Measurements from ENCODE around the gene EYA4. TPM values are rescaled to one million over a fixed set of nuclear protein-coding genes. Genes with fewer than 3 reads are reported as not detected.
A peak's percentile ranks its signal among the peaks of the same experiment; 100 is the strongest.
"Not testable (repeated sequence)": the region's sequence is repeated elsewhere in the genome, so short reads cannot be mapped to it uniquely, and the experiment has no call there.

Gene EYA4
- total RNA-seq, 2 experiments from 2014 or later, result not detected

GRCh38 chr6:133547136-133547535, 306.0 kb downstream of the EYA4 start:
- POLR2A ChIA-PET, result no interaction called here
- Mint-ChIP-seq H3K4me3 (no peak overlapping the region), H3K36me3 (no peaks in the 10 kb centered on the region), H3K9me3 (no peaks in the 10 kb centered on the region), H3K27me3 (peaks cover 3% of the 10 kb centered on the region), H3K4me1 (ENCODE audit: low read depth) (no peaks in the 10 kb centered on the region), H3K27ac (no peak overlapping the region)
- DNase-seq, result no peak
- intact Hi-C loops (cut with micrococcal nuclease), result no loop called here
- CTCF ChIA-PET, result no interaction called here

DNA sequence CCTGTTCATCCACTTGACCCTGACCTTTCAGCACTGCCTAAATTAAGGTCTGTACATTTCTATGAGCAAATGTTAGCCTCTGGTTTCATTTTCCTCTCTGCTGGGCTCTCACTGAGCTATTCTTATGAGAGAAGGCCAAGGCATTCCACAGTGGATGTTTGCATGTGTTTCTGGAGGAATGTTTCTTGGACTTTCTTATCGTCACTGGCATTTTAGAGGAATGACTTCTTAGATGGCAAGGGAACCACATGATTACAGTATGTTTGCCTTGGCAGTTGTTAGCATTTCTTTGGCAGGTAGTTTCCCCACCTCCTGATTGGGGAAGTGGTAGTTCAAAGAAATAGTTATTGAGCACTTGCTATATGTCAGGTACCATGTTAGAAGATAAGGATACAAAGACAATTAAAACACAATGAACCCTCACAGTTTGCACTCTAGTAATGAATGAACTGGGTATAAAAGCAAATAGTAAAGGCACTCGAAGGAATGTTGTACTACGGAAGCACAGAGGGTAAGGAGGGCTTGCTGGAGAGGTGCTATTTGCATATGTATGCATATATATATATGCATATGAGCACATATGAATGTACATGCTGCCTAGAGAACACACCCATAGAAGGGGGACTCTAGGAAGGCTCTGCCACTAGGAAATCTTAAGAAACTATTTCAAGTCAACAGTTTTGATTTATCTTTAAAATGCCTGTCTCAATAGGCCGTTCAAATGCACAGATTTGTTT, 307.4 kb downstream of the EYA4 start:
- intact Hi-C loops (cut with micrococcal nuclease), result no loop called here
- Mint-ChIP-seq H3K4me1 (ENCODE audit: low read depth) (no peaks in the 10 kb centered on the region), H3K36me3 (no peaks in the 10 kb centered on the region), H3K4me3 (no peak overlapping the region), H3K9me3 (no peaks in the 10 kb centered on the region), H3K27ac (no peak overlapping the region), H3K27me3 (no peaks in the 10 kb centered on the region)
- POLR2A ChIA-PET, result no interaction called here
- DNase-seq, result no peak
- CTCF ChIA-PET, result no interaction called here

- no peak for DNase-seq
- intact Hi-C loops (cut with micrococcal nuclease), result no loop called here
- Mint-ChIP-seq H3K4me3 (no peak overlapping the region), H3K4me1 (ENCODE audit: low read depth) (no peaks in the 10 kb centered on the region), H3K27ac (no peak overlapping the region), H3K27me3 (no peaks in the 10 kb centered on the region), H3K36me3 (no peaks in the 10 kb centered on the region), H3K9me3 (no peaks in the 10 kb centered on the region)
- POLR2A ChIA-PET, result no interaction called here
- CTCF ChIA-PET, result no interaction called here
Measured at GRCh38 chr6:133549371-133549801, 308.2 kb downstream of the EYA4 start.

DNA sequence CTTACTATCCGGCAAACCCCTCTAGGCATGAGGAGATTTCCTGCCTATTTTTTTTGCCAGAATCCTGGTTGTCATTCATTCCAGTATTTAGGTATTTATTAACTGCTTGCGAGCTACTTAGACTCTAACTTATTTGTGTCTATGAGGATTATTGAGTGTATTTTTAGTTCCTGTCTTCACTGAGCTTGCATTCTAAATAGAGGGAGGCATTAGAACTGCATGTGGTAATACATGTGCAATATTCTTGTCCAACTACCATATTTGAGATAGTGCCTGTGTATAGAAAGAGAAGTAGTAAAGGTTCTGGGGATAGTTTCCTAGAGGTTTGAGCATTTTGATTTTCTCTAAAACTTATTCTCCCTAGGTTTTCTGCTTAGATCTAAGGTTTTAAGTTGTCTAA, 308.9 kb downstream of the EYA4 start:
- POLR2A ChIA-PET, result no interaction called here
- intact Hi-C loops (cut with micrococcal nuclease), result loop anchor here (5.0 kb wide), 2 partner anchors 588 to 728 kb away; no protein-coding TSS in a partner anchor
- no peaks in the 10 kb centered on the region for H3K36me3 Mint-ChIP-seq
- no peaks in the 10 kb centered on the region for H3K9me3 Mint-ChIP-seq
- H3K27ac Mint-ChIP-seq, result no peak overlapping the region
- DNase-seq, result no peak
- no peaks in the 10 kb centered on the region for H3K4me1 Mint-ChIP-seq (ENCODE audit: low read depth)
- H3K27me3 Mint-ChIP-seq, result no peaks in the 10 kb centered on the region
- CTCF ChIA-PET, result no interaction called here
- H3K4me3 Mint-ChIP-seq, result no peak overlapping the region

- no peaks in the 10 kb centered on the region for H3K27me3 Mint-ChIP-seq
- H3K27ac Mint-ChIP-seq, result no peak overlapping the region
- no peak overlapping the region for H3K4me3 Mint-ChIP-seq
- H3K4me1 Mint-ChIP-seq (ENCODE audit: low read depth), result no peaks in the 10 kb centered on the region
- intact Hi-C loops (cut with micrococcal nuclease), result loop anchor here (5.0 kb wide), 2 partner anchors 589 to 729 kb away; no protein-coding TSS in a partner anchor
- CTCF ChIA-PET, result interaction anchor here (1.3 to 1.5 kb wide), 2 partner anchors 546 to 588 kb away, joined by 3 to 6 read pairs; no protein-coding TSS in a partner anchor
- no peaks in the 10 kb centered on the region for H3K9me3 Mint-ChIP-seq
- DNase-seq, result no peak
- POLR2A ChIA-PET, result no interaction called here
- no peaks in the 10 kb centered on the region for H3K36me3 Mint-ChIP-seq
Measured at GRCh38 chr6:133551436-133551835, 310.3 kb downstream of the EYA4 start.

- Mint-ChIP-seq H3K27me3 (no peaks in the 10 kb centered on the region), H3K27ac (no peak overlapping the region), H3K36me3 (no peaks in the 10 kb centered on the region), H3K4me3 (no peak overlapping the region), H3K4me1 (ENCODE audit: low read depth) (no peaks in the 10 kb centered on the region), H3K9me3 (no peaks in the 10 kb centered on the region)
- POLR2A ChIA-PET, result no interaction called here
- intact Hi-C loops (cut with micrococcal nuclease), result loop anchor here (2.0 to 5.0 kb wide), 3 partner anchors 367 to 730 kb away; no protein-coding TSS in a partner anchor
- DNase-seq, result no peak
- CTCF ChIA-PET, result interaction anchor here (0.9 to 1.5 kb wide), 3 partner anchors 366 to 589 kb away, joined by 3 to 6 read pairs (median 4); no protein-coding TSS in a partner anchor
Measured at GRCh38 chr6:133551847-133552341, 310.7 kb downstream of the EYA4 start.

GRCh38 chr6:133553652-133554051, 312.5 kb downstream of the EYA4 start:
- intact Hi-C loops (cut with micrococcal nuclease), result loop anchor here (2.0 to 5.0 kb wide), 3 partner anchors 369 to 731 kb away; no protein-coding TSS in a partner anchor
- Mint-ChIP-seq H3K4me1 (ENCODE audit: low read depth) (no peaks in the 10 kb centered on the region), H3K9me3 (no peaks in the 10 kb centered on the region), H3K4me3 (no peak overlapping the region), H3K27ac (no peak overlapping the region), H3K36me3 (no peaks in the 10 kb centered on the region), H3K27me3 (no peaks in the 10 kb centered on the region)
- ChIA-PET POLR2A (no interaction called here), CTCF (no interaction called here)
- DNase-seq, result peak; percentile 22

DNA sequence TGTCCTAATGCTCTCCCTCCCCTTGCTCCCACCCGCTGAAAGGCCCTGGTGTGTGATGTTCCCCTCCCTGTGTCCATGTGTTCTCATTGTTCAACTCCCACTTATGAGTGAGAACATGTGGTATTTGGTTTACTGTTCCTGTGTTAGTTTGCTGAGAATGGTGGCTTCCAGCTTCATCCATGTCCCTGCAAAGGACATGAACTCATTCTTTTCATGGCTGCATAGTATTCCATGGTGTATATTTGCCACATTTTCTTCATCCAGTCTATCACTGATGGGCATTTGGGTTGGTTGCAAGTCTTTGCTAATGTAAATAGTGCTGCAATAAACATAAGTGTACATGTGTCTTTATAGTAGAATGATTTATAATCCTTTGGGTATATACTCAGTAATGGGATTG, 313.0 kb downstream of the EYA4 start:
- CTCF ChIA-PET, result interaction anchor here (0.8 kb wide), 1 partner anchor 591 kb away, joined by 3 read pairs; no protein-coding TSS in a partner anchor
- H3K4me3 Mint-ChIP-seq; DNase-seq; H3K4me1 Mint-ChIP-seq (ENCODE audit: low read depth); H3K36me3 Mint-ChIP-seq; H3K27ac Mint-ChIP-seq; H3K27me3 Mint-ChIP-seq; H3K9me3 Mint-ChIP-seq; POLR2A ChIA-PET: not testable (repeated sequence)
- intact Hi-C loops (cut with micrococcal nuclease), result loop anchor here (5.0 kb wide), 2 partner anchors 592 to 732 kb away; no protein-coding TSS in a partner anchor

DNA sequence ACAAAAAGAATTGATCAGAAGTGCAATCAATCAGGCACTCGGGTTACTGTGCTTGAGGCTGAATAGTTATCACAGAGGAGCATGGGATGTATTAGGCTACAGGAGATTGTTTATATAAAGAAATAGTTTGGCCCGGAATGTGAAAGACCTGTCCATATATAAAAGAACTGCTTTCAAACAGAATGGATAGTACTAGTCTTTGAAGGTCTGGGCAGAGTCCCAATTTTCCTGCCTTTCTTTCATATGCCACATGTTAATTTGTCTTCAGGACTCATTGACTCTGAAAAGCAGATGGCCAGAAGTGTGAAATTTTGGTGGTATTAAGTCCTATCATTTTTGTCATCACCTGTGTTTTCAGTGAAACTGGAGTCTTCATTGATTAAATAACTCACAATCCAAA, 314.5 kb downstream of the EYA4 start:
- no peaks in the 10 kb centered on the region for H3K27me3 Mint-ChIP-seq
- intact Hi-C loops (cut with micrococcal nuclease), result no loop called here
- H3K9me3 Mint-ChIP-seq, result peaks cover 8% of the 10 kb centered on the region
- H3K4me1 Mint-ChIP-seq (ENCODE audit: low read depth), result no peaks in the 10 kb centered on the region
- CTCF ChIA-PET, result interaction anchor here (1.0 kb wide), 1 partner anchor 370 kb away, joined by 4 read pairs; no protein-coding TSS in a partner anchor
- POLR2A ChIA-PET, result no interaction called here
- DNase-seq, result no peak
- no peaks in the 10 kb centered on the region for H3K36me3 Mint-ChIP-seq
- H3K4me3 Mint-ChIP-seq, result no peak overlapping the region
- no peak overlapping the region for H3K27ac Mint-ChIP-seq

DNA sequence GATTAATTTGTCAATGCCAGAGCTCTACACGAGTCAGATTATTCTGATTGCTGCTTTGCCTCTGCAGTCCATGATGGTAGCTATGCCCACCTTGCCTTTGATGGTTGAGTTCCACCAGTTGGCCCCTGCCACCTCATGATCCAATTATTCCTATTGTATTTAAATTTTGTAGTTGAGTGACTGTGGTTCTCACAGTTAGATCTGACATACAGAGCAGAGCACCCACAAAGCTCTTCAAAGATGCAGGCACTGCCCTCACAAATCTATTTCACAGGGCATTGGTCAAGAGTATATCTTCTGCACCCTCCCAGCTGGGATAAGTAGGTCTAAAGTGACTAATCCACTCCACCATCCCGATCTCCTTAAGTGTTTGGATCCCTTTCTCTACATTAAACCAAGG, 318.8 kb downstream of the EYA4 start:
- Mint-ChIP-seq H3K4me1 (ENCODE audit: low read depth) (no peaks in the 10 kb centered on the region), H3K4me3 (no peak overlapping the region), H3K27ac (no peak overlapping the region), H3K9me3 (peaks cover 8% of the 10 kb centered on the region), H3K36me3 (no peaks in the 10 kb centered on the region), H3K27me3 (peaks cover 3% of the 10 kb centered on the region)
- intact Hi-C loops (cut with micrococcal nuclease), result no loop called here
- DNase-seq, result no peak
- CTCF ChIA-PET, result no interaction called here
- POLR2A ChIA-PET, result no interaction called here

DNA sequence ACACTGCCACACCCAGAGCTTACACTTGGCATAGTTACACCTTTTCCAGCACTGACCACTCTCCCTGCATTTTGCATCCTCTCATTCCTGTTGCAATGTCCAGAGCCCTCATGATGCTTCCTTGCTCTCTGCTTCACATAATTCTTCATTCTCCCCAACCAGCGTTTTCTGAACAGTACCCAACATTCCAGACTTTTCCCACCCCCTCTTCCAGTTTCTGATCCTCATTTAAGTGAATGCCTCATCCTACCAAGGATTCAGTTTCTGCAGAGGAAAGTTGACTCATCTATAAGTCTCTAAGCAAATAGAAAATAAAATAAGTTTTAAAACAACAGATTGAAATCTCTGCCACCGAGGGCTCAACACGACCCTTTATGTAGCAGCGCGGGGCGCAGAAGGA, 326.5 kb downstream of the EYA4 start:
- Mint-ChIP-seq H3K27me3 (peaks cover 33% of the 10 kb centered on the region), H3K27ac (no peak overlapping the region), H3K4me1 (ENCODE audit: low read depth) (peaks cover 3% of the 10 kb centered on the region), H3K36me3 (no peaks in the 10 kb centered on the region), H3K9me3 (no peaks in the 10 kb centered on the region), H3K4me3 (no peak overlapping the region)
- no peak for DNase-seq
- ChIA-PET CTCF (no interaction called here), POLR2A (no interaction called here)
- intact Hi-C loops (cut with micrococcal nuclease), result no loop called here

DNA sequence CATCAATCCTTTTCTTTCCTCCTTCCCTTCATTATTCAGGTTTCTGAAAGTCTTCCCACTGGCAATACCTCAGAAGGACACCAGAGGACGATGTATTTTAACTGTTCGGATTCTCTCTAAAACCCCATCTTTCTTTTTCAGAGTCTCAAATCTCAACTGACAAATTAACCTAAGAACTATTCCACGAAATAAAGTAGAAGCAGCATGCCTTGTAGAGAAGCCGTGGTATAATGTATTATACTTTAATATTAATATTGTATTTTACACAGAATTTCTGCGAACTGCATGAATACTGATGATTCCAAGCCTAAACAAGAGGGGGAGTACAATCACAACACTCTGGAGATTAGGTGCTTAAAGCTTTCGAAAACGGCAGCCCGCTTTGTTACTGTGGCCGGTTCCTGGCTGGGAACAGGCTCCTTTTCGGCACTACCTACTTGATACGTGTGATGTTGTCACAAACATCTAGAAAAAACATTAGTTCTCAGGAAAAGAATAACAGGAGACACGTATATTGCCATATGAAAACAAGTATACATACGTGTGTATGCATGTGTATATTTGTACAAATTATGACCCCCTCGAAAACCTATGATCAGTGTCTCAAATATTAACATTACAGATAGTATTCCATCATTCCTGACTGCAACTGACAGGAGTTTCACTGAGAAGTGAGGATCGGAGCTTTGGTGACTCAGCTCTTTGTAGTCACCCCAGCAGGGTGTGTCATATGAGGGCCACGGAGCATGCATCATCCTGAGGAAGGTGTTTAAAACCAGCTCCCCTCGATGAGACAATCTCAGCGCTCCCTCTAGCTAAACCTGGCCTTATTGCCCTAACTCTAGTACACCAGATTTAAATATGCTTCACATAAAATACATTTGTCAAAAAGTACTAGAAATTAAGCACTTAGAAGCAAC, 328.1 kb downstream of the EYA4 start:
- no peaks in the 10 kb centered on the region for H3K36me3 Mint-ChIP-seq
- peaks cover 30% of the 10 kb centered on the region for H3K27me3 Mint-ChIP-seq
- H3K4me3 Mint-ChIP-seq, result no peak overlapping the region
- no peaks in the 10 kb centered on the region for H3K9me3 Mint-ChIP-seq
- POLR2A ChIA-PET, result no interaction called here
- H3K4me1 Mint-ChIP-seq (ENCODE audit: low read depth), result peaks cover 3% of the 10 kb centered on the region
- H3K27ac Mint-ChIP-seq, result no peak overlapping the region
- CTCF ChIA-PET, result interaction anchor here (1.2 to 2.3 kb wide), 4 partner anchors 268 to 354 kb away, joined by 3 to 34 read pairs (median 4); no protein-coding TSS in a partner anchor
- DNase-seq, result peak; percentile 33
- intact Hi-C loops (cut with micrococcal nuclease), result loop anchor here (1.0 kb wide), 1 partner anchor 347 kb away; no protein-coding TSS in a partner anchor
